ENCODE data around the gene SAMD5.
"Not testable (repeated sequence)": the region's sequence is repeated elsewhere in the genome, so short reads cannot be mapped to it uniquely, and the experiment has no call there.

Gene SAMD5

DNA sequence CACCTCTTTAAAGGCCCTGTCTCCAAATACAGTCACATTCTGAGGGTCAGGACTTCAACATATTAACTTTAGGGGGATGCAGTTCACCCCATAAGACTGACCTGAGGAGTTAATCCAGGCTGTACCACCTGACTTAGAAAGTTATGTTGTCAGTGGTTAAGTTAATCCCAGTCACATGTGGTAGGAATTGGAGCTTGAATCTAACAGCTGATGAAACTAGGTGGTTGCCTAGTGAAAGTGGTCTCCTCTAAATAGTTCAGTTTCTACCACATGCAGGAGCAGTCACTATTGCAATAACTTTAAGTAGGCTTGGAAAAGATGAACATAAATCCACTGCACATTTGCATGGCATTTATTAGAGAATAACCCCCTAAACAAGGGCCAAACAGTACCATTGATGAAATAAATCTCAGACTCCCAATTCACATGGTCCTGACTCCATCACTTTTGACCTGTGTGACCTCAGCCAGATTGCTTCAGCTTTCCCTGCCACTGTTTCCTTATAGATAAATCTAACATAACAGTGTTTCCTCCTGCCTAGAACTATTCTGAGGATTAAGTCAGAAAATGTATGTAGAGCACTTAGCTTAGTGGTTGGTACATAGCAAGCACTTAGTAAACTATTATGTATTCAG lies 20.1 kb downstream of the SAMD5 start:
- DNase-seq: no peak

DNA sequence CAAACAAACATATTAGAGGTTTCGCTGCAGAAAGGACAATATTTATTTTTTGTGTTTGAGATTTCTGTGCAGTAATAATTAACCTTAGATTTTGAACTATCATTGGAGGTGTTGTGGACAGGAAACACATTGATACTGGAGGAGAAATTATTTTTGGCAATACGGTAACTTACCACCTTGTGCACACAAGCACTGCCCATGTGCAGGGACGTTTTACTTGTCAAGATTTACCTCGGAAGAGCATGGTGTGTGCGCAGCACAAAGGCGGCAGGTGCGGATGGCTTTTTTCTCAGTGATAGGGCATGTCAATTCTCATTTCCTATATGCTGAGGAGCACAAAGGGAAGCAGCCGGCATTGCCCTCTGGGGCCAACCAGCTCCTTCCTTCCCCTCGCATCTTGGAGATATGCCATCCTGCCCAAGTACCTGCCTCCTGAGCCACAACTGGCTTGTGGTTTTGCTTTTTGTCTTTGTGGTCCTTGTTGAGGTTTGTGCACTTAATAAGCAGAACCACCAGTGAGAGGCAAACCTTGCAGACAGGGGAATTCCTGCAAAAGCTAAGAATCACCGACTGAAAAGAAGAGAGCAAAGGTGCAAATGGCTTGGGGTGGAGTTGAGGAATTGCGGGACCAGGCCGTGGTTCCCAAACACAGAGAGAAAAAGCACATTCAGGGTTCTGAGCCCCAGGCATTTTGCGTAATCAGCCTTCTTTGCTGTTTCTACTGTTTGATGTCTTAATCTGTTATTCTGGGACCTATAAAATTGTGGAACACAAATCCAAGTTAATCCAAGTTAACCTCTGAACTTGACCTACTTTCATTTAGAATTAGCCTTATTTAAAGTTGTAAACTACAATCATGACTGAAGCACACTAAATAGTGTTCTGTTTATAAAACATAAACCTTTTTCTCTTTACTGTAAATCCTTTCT lies 21.9 kb downstream of the SAMD5 start:
- peak; percentile 4 for DNase-seq

DNA sequence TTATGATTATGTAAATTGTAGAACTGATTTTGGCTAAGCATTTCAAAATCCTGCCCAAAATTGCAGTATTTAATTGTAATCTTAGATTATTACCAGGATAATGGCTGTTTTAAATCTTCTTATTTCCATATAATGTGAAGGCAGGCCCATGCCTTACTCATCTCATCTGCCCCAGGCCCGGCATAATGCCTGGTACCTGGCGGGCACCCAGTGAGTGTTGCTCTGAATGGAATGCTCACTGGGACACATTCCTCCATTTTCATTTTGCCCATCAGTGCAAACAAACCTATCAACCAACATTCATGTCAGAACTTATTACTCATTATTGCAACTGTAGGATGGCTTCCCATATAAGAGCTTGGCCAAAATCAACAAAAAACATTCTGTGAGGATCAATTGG lies 22.8 kb downstream of the SAMD5 start:
- no peak for DNase-seq

GRCh38 chr6:147534116-147534860 lies 25.8 kb downstream of the SAMD5 start:
- DNase-seq: no peak

- no peak for DNase-seq
Observed at GRCh38 chr6:147538821-147539220, 30.3 kb downstream of the SAMD5 start.

GRCh38 chr6:147540075-147540474 lies 31.6 kb downstream of the SAMD5 start:
- no peak for DNase-seq

DNA sequence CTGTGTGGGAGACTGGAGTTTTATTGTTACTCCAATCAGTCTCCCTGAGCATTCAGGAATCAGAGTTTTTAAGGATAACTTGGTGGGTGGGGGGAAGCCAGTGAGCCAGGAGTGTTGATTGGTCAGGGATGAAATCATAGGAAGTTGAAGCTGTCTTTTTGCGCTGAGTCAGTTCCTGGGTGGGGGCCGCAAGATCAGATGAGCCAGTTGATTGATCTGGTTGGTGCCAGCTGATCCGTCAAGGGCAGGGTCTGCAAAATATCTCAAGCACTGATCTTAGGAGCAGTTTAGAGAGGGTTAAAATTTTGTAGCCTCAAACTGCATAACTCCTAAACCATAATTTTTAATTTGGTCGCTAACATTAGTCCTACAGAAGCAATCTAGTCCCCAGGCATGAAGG lies 33.9 kb downstream of the SAMD5 start:
- DNase-seq: not testable (repeated sequence)

DNA sequence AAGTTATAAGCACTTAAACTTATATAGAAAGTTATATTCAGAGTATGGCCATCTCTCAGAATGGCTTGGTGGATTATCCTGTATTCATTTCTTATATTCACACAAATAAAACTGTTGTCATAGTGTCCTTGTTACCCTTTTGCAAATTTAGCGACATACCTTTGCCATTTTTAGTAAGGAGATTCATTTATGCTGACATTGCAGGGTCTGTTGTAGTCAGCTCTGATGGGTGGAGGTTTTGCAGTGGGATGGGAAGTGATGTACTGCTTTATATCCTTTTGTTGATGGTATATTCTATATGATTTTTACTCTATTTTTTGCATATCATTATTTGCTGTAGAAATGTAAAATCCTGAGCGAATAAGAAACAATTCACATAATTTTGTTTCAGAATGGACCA lies 35.9 kb downstream of the SAMD5 start:
- no peak for DNase-seq

GRCh38 chr6:147546501-147547368 lies 38.2 kb downstream of the SAMD5 start:
- no peak for DNase-seq

DNA sequence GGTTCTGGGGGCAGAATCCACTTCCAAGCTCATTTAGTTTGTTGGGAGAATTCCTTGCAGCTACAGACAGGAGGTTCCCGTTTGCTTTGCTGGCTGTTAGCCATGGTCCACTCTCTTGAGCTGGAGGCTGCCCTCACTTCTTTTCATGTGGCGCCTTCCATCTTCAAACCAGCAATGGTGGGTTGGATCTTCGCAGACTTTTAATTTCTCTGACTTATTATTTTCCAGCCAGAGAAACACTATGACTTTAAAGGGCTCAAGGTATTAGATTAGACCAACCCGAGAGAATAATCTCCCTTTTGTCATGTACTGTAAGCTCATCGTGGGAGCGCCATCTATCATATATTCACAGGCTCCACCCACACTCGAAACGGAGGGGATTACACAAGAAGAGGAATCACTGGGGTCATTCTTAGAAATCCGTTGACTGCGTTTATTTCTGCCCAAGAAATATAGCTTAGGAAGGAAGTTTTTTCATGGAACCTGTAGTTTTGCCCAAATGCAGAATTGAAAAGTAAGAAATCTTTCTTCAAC lies 38.9 kb downstream of the SAMD5 start:
- DNase-seq: no peak

- no peak for DNase-seq
Observed at GRCh38 chr6:147548921-147549475, 40.5 kb downstream of the SAMD5 start.

DNA sequence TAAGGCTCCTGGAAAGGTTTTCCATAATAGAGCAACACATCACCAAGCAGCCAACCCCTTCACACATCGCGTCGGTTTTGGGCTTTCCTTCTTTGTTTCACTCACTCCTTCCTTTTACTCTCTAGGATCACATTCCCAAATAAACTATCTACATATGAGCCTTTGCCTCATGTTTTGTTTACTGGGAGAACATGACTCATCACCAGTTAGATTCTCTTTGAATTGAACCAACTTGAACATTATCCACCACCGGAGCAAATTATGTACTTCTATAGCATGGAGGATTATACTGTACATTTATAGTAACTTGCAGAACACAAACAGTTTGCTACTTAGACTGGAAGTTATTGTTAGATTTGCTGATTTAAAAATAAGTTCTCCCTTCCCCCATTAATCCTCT lies 41.0 kb downstream of the SAMD5 start:
- no peak for DNase-seq

GRCh38 chr6:147551976-147552375 lies 43.5 kb downstream of the SAMD5 start:
- no peak for DNase-seq

DNA sequence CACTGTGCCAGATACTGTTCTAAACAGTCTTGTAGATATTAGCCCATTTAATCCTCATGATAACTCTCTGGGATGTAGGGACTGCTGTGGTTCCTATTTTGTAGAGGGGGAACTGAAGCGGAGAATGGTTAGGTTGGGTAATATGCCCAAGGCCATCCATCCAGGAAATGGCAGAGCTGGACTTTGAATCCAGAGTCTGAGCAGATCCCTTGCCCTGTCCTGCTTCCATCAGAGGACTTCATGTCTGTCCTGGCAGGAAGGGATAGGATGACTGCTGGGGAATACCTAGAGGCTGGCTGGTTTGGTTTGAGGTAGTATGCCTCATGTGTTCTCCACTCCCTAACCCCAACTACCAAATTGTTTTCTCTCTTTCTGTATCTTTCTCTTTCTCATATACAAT lies 44.6 kb downstream of the SAMD5 start:
- DNase-seq: no peak

- no peak for DNase-seq
Observed at GRCh38 chr6:147554281-147554680, 45.8 kb downstream of the SAMD5 start.

GRCh38 chr6:147559006-147559405 lies 50.5 kb downstream of the SAMD5 start:
- DNase-seq: no peak

GRCh38 chr6:147560670-147561069 lies 52.2 kb downstream of the SAMD5 start:
- no peak for DNase-seq

DNA sequence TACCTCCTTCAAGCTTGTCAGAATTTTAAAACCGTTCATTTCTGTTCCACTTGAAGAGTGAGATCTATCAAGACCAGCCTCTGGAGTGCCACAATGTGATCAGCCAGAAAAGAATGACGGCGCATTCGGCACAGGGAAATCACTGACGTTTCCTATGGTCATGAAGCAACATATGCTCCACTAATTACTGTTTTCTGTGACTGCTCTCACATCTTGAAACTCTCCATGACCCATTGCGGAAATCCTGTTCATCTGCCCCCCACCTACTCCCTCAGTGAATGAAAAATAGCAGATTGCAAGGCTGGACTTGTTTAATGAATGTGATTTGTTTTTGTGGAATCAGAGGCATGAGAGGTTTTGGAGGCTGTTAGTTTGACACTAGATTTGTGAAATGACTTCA lies 53.2 kb downstream of the SAMD5 start:
- no peak for DNase-seq

- DNase-seq: no peak
Observed at GRCh38 chr6:147563472-147563871, 55.0 kb downstream of the SAMD5 start.

DNA sequence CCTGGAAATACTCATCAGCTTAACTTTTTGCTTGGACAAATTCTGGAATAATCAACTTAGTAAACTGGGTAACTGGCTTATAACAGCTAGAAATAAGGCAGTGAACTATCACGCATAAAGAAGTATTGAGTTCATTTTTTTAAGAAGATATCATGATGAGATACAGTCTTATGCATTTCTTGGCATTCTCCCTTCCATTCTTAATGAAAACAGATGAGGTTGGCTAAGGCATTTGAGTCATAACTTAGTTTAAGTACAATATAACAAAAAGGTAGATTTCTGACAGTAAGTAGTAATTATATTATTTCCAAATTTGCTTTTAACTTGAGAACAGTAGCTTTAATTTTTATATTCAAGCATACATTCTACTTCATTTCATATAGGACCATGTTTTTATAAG lies 56.1 kb downstream of the SAMD5 start:
- DNase-seq: no peak

DNA sequence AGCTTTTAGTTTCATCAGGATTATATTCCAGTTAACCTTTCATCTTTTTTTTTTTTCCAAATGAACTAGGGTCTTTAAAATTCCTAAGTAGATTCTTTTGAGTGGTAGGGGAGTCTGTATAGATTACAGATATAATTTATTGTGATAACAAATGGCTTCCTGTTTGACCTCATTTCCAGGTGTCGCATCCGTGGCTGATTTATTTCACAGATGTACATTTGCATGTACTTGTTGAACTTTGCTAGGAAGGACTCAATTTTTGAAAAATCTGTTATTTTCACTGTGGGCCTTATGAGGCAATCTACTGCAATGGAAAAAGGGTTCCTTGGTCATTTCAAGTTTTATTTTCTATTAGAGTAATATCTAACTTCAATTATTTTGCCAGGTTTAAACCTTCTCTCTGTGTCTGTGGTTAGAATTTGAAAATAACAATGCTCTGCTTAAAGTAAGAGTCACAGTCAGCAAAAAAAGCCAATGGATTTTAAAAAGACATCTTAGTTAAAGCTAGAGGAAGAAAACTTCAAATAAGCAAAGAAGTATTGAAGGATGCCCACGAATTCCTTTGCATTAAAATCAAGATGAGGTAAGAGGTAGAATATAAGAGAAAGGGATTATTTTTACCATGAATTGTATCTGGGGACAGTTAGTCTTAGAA lies 57.9 kb downstream of the SAMD5 start:
- DNase-seq: no peak
